Spleen (tissue), 7 donors: ENCODE results near the gene OR5P2.

Experiments
- POLR2A ChIP-seq, 3 donors: fragments of 450-650 bp; IDR thresholded peaks; one replicate each; pipeline ENCODE4 v1.5.1; 2017; ENCODE audit warnings: antibody characterized with exemption in 3 of 3, mild to moderate bottlenecking in 1 of 3
- POLR2AphosphoS5 ChIP-seq, 3 donors: sonication (generic); formaldehyde crosslinking; IDR thresholded peaks; one replicate each; pipeline ENCODE4 v1.5.1; 2017; ENCODE audit warnings: antibody characterized with exemption in 3 of 3
- TF ChIP-seq, protein P1 (sequence below), 11 experiments: fragments of 200-600 bp in 7 of 11; fragments of 450-650 bp in 4 of 11; sonication (generic) in 4 of 11; IDR thresholded peaks in 8 of 11; conservative IDR thresholded peaks in 3 of 11; 1 replicate in 7 of 11; 2 replicates in 4 of 11; pipeline versions ENCODE4 v1.4.0 to v1.8.0; 2016 to 2021; ENCODE audit warnings: antibody characterized with exemption in 11 of 11, inconsistent platforms in 4 of 11, mild to moderate bottlenecking in 1 of 11
- donor health status: DM: no; HTN: no; CAD: no; lungs with moderate emphysema.
- donor health status: DM: no; HTN: no; CAD: no.
- donor health status: DM: no; HTN: no; CAD: no.

DNA sequence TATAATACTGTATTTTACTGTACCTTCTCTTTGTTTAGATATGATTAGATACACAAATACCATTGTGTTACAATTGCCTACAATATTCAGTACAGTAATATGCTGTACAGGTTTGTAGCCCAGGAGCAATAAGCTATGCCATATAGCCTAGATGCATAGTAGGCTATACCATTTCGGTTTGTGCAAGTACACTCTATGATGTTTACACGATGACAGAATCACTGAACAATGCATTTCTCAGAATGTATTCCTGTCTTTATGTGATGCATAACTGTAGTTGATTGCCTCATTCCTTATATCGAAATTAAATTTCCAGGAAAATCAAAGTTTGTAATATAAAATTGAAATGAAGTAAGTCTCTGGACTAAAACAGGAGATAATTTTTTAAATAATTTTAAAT is 49.3 kb upstream of the OR5P2 start:
- TF ChIP-seq, protein P1, sequence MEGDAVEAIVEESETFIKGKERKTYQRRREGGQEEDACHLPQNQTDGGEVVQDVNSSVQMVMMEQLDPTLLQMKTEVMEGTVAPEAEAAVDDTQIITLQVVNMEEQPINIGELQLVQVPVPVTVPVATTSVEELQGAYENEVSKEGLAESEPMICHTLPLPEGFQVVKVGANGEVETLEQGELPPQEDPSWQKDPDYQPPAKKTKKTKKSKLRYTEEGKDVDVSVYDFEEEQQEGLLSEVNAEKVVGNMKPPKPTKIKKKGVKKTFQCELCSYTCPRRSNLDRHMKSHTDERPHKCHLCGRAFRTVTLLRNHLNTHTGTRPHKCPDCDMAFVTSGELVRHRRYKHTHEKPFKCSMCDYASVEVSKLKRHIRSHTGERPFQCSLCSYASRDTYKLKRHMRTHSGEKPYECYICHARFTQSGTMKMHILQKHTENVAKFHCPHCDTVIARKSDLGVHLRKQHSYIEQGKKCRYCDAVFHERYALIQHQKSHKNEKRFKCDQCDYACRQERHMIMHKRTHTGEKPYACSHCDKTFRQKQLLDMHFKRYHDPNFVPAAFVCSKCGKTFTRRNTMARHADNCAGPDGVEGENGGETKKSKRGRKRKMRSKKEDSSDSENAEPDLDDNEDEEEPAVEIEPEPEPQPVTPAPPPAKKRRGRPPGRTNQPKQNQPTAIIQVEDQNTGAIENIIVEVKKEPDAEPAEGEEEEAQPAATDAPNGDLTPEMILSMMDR (IDR thresholded peaks at IDR 0.05 in 8 of 11, conservative IDR thresholded peaks at IDR 0.05 in 3 of 11), result no peak
- TF ChIP-seq POLR2A (IDR thresholded peaks at IDR 0.05) (no peak), POLR2AphosphoS5 (IDR thresholded peaks at IDR 0.05) (no peak)
